Psoas muscle (tissue), 8 donors: ENCODE results near the gene LIPT2. TPM values are rescaled to one million over a fixed set of nuclear protein-coding genes. Genes with fewer than 3 reads are reported as not detected.

Experiments
- ATAC-seq, 4 donors: fragments of 200-7000 bp; cut with Tn5 transposase; one replicate each; pipeline ENCODE4 v1.9.1; 2020; ENCODE audit warnings: moderate library complexity in 3 of 4, mild to moderate bottlenecking in 2 of 4
- DNase-seq, 2 donors: peaks; one replicate each; pipeline ENCODE4 v3.0.0-alpha.2; 2020
- H3K27ac ChIP-seq: fragments of 200-600 bp; one replicate; pipeline ENCODE4 v1.8.0; 2022
- H3K27me3 ChIP-seq, 3 donors: fragments of 200-600 bp in 1 of 3; one replicate each; pipeline versions ENCODE4 v1.6.1 to v1.8.0; 2013 to 2022; ENCODE audit warnings: low read length in 2 of 3, mild to moderate bottlenecking in 2 of 3, moderate library complexity in 1 of 3; ENCODE audit not compliant: insufficient read depth in 3 of 3
- H3K36me3 ChIP-seq, 2 donors: fragments of 200-600 bp in 1 of 2; one replicate each; pipeline versions ENCODE4 v1.6.1 to v1.8.0; 2013 to 2022; ENCODE audit warnings: low read depth in 1 of 2, mild to moderate bottlenecking in 1 of 2, moderate library complexity in 1 of 2; ENCODE audit not compliant: insufficient read depth in 1 of 2
- H3K4me1 ChIP-seq: fragments of 200-600 bp; one replicate; pipeline ENCODE4 v1.8.0; 2022
- H3K4me3 ChIP-seq: fragments of 200-600 bp; one replicate; pipeline ENCODE4 v1.8.0; 2022; ENCODE audit warnings: mild to moderate bottlenecking
- H3K9me3 ChIP-seq: fragments of 200-600 bp; one replicate; pipeline ENCODE4 v1.8.0; 2022
- WGBS, 3 donors: extraction: QIAGEN DNeasy Blood & Tissue Kit; methylation state at CpG; one replicate each; pipeline versions ENCODE4 v1.1.6 to v1.1.7; 2013; 5-methylcytosine and 5-hydroxymethylcytosine counted together
- intact Hi-C, 2 donors: fragments of 100-400 bp; cut with DNase I; formaldehyde crosslinking; loops; one replicate each; pipeline versions ENCODE4 v1.11.0 to v1.14.2; 2022
- polyA plus RNA-seq, 3 donors: library from polyadenylated mRNA; stranded (reverse); fragments of 200-250 nt; gene quantifications; one replicate each; pipeline ENCODE4 v1.2.3, GENCODE V29; 2013
- total RNA-seq, 4 donors: library from RNA; stranded (reverse); fragmentation: NEBNext Ultra II Directional in 2 of 4; extraction: Animal tissue kit (Norgen Biotek cat#: 25700) in 2 of 4; gene quantifications; one replicate each; pipeline versions ENCODE4 v1.2.1 to v1.2.4, GENCODE V29; 2021 to 2023
- TF ChIP-seq, protein P1 (sequence below): fragments of 200-600 bp; IDR thresholded peaks from one replicate; pipeline ENCODE4 v1.8.0; 2022; ENCODE audit warnings: antibody characterized with exemption
- donor health status: healthy with polysubstance abuse.
- donor health status: DM: no; HTN: no; CAD: no; lungs with moderate emphysema.
- donor health status: Bipolar disorder and iron deficiency.
- donor health status: healthy.
- donor health status: DM: yes; HTN: yes; CAD: no.
- donor health status: DM: no; HTN: no; CAD: no.
- donor health status: DM: no; HTN: no; CAD: no.
- donor health status: DM: yes; HTN: yes; CAD: no.

The LIPT2 gene
- total and polyA plus RNA-seq, 7 donors: 0.94 to 5.4 (median 4.3) TPM

- H3K27me3 ChIP-seq: no peaks in the 10 kb centered on the region
- TF ChIP-seq, protein P1, sequence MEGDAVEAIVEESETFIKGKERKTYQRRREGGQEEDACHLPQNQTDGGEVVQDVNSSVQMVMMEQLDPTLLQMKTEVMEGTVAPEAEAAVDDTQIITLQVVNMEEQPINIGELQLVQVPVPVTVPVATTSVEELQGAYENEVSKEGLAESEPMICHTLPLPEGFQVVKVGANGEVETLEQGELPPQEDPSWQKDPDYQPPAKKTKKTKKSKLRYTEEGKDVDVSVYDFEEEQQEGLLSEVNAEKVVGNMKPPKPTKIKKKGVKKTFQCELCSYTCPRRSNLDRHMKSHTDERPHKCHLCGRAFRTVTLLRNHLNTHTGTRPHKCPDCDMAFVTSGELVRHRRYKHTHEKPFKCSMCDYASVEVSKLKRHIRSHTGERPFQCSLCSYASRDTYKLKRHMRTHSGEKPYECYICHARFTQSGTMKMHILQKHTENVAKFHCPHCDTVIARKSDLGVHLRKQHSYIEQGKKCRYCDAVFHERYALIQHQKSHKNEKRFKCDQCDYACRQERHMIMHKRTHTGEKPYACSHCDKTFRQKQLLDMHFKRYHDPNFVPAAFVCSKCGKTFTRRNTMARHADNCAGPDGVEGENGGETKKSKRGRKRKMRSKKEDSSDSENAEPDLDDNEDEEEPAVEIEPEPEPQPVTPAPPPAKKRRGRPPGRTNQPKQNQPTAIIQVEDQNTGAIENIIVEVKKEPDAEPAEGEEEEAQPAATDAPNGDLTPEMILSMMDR: no peak
- H3K4me3 ChIP-seq: no peak overlapping the region
- no peaks in the 10 kb centered on the region for H3K4me1 ChIP-seq
- intact Hi-C loops: no loop called here
- no peaks in the 10 kb centered on the region for H3K36me3 ChIP-seq
- ATAC-seq (no peak), DNase-seq (no peak)
- no peak overlapping the region for H3K27ac ChIP-seq
- no peaks in the 10 kb centered on the region for H3K9me3 ChIP-seq
- 77 to 96% (median 81%) methylated on average over 1 of the region's 1 CpG for WGBS, 3 donors
Observed at GRCh38 chr11:74506823-74507222, 13.3 kb upstream of the LIPT2 start.

DNA sequence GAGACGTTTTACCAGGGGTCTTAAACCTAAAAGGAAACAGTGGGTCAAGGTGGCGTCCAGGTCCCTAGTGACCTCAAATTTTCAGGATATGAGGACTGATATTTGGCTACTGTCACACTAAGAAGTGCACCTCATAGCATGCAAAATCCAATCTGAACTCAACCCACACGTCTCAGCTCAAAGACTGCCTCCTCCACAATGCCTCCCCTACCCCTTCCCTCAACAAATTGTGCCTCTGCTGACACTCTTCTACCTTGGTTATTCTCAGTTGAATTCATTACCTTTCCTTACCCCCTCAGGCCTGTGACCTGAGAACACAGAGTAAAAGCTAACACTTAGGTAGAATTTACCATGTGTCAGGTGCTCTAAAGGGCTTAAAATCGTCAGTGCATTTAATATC, 12.4 kb upstream of the LIPT2 start:
- DNase-seq (no peak), ATAC-seq (no peak)
- WGBS, 3 donors: 79 to 83% (median 83%) methylated on average over 4 of the region's 4 CpGs
- intact Hi-C loops: no loop called here
- H3K27ac ChIP-seq: no peak overlapping the region
- H3K27me3 ChIP-seq: no peaks in the 10 kb centered on the region
- TF ChIP-seq, protein P1: no peak
- H3K4me1 ChIP-seq: no peaks in the 10 kb centered on the region
- no peaks in the 10 kb centered on the region for H3K36me3 ChIP-seq
- H3K4me3 ChIP-seq: no peak overlapping the region
- no peaks in the 10 kb centered on the region for H3K9me3 ChIP-seq

- H3K9me3 ChIP-seq: no peaks in the 10 kb centered on the region
- WGBS, 3 donors: 94 to 100% (median 97%) methylated on average over 1 of the region's 1 CpG
- TF ChIP-seq, protein P1: no peak
- no peak overlapping the region for H3K4me3 ChIP-seq
- intact Hi-C loops: no loop called here
- no peaks in the 10 kb centered on the region for H3K36me3 ChIP-seq
- no peaks in the 10 kb centered on the region for H3K4me1 ChIP-seq
- H3K27ac ChIP-seq: no peak overlapping the region
- ATAC-seq (no peak), DNase-seq (no peak)
- no peaks in the 10 kb centered on the region for H3K27me3 ChIP-seq
Observed at GRCh38 chr11:74504100-74504691, 10.7 kb upstream of the LIPT2 start.

- DNase-seq (no peak), ATAC-seq (no peak)
- peaks cover 0 to 4% of the 10 kb centered on the region in 2 donors for H3K36me3 ChIP-seq
- H3K27me3 ChIP-seq: no peaks in the 10 kb centered on the region
- intact Hi-C loops: no loop called here
- TF ChIP-seq, protein P1: no peak
- no peak overlapping the region for H3K27ac ChIP-seq
- WGBS, 3 donors: 84 to 97% (median 93%) methylated on average over 1 of the region's 1 CpG
- H3K4me1 ChIP-seq: peaks cover 20% of the 10 kb centered on the region
- no peak overlapping the region for H3K4me3 ChIP-seq
- no peaks in the 10 kb centered on the region for H3K9me3 ChIP-seq
Observed at GRCh38 chr11:74494916-74495315, 1.4 kb upstream of the LIPT2 start.
